ENCODE measurements around the gene CSMD2.

Gene CSMD2

GRCh38 chr1:33586795-33587194 is 578.2 kb downstream of the CSMD2 start:
- H3K9me3 ChIP-seq (ENCODE audit: low read length): no peaks in the 10 kb centered on the region
- H3K36me3 ChIP-seq (ENCODE audit: insufficient read depth, low read length): no peaks in the 10 kb centered on the region
- H3K4me3 ChIP-seq (ENCODE audit: low read length): no peak overlapping the region
- H2AFZ ChIP-seq (ENCODE audit: low read depth, low read length): no peak overlapping the region
- H3K4me1 ChIP-seq (ENCODE audit: insufficient read depth, low read length): no peaks in the 10 kb centered on the region
- H3K27me3 ChIP-seq (ENCODE audit: insufficient read depth, low read length): peaks cover 13% of the 10 kb centered on the region

DNA sequence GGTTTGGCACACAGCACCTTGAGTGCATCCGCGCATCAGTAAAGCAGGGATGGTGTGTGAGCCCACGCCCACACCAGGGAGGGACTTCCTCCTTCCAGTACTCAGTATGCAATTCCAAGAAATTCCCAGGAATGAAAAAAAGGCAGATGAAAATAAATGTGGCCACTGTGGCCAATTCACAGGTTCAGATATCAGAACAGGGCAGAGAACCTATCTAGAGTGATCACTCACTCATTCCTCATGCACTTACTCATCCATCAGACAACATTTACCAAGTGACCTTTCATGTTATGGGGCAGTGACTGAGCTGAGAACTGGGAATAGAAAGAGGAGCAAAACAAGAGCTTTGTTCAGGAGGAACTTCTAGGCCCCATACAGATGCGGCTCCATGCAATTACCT is 578.9 kb downstream of the CSMD2 start:
- no peak overlapping the region for H3K4me3 ChIP-seq (ENCODE audit: low read length)
- peaks cover 13% of the 10 kb centered on the region for H3K27me3 ChIP-seq (ENCODE audit: insufficient read depth, low read length)
- no peaks in the 10 kb centered on the region for H3K4me1 ChIP-seq (ENCODE audit: insufficient read depth, low read length)
- H2AFZ ChIP-seq (ENCODE audit: low read depth, low read length): no peak overlapping the region
- H3K9me3 ChIP-seq (ENCODE audit: low read length): no peaks in the 10 kb centered on the region
- H3K36me3 ChIP-seq (ENCODE audit: insufficient read depth, low read length): no peaks in the 10 kb centered on the region

GRCh38 chr1:33583567-33583966 is 581.5 kb downstream of the CSMD2 start:
- no peaks in the 10 kb centered on the region for H3K36me3 ChIP-seq (ENCODE audit: insufficient read depth, low read length)
- no peaks in the 10 kb centered on the region for H3K9me3 ChIP-seq (ENCODE audit: low read length)
- H3K4me3 ChIP-seq (ENCODE audit: low read length): no peak overlapping the region
- peaks cover 13% of the 10 kb centered on the region for H3K27me3 ChIP-seq (ENCODE audit: insufficient read depth, low read length)
- no peak overlapping the region for H2AFZ ChIP-seq (ENCODE audit: low read depth, low read length)
- H3K4me1 ChIP-seq (ENCODE audit: insufficient read depth, low read length): no peaks in the 10 kb centered on the region

DNA sequence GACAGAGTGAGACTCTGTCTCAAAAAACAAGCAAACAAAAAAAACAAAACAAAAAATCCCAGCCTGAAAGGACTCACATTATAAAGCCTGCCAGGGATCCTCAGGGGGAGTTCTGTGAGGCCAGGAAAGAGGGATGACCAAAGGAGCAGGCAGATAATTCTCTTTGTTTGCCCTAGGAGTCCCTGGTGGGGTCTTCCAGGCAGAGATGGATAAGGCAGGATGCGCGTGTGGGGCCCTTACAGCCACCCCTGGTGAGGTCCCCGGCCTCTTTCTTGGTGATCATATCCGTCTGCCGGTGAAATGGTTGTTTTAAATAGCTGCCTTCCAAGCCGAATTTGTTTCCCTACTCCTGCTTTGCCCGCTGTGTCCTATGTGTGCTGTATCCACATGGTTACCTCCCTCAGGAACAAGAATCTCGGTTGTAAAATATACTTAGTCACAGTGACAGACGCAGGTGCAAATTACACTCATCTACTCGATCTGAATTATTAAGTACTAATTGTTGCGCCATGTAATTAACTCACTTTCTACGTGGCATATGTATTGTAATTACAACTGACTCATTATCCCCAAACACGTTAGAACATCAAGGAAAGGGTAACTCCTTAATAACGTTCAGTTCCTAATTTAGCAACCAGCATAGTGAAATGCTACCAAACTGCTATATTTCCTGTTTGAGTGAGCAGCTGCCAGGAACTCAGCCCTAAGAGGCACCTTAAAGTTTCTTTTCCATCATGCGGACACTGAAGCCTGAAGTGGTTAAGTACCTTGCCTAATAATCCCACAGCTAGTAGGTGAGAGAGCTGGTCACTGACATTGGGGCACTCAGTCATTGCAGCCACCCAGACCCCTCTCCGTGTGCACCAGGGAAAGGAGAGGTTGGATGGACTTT is 586.2 kb downstream of the CSMD2 start:
- Histone ChIP-seq H3K4me3 (ENCODE audit: low read length) (no peak overlapping the region), H3K4me1 (ENCODE audit: insufficient read depth, low read length) (no peaks in the 10 kb centered on the region), H3K9me3 (ENCODE audit: low read length) (no peaks in the 10 kb centered on the region), H2AFZ (ENCODE audit: low read depth, low read length) (no peak overlapping the region), H3K36me3 (ENCODE audit: insufficient read depth, low read length) (no peaks in the 10 kb centered on the region), H3K27me3 (ENCODE audit: insufficient read depth, low read length) (peaks cover 10% of the 10 kb centered on the region)

DNA sequence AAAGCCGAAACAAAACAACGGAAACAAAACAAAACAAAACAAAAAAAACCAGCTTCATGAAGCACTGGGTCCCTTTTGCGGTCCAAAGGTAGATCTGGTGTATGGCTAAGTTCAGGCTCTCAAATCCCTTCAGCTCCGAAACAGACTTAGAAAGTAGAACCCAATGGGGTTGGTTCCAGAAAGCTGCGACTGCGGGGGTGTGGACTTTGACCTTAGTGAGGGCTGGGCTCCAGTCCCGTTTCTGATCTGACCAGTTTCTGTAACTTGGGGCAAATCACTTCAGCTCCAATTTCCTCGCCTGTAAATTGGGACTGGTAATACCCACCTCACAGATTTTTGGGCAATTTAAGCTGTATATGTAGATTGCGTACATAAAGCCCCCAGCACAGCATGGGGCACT is 587.4 kb downstream of the CSMD2 start:
- Histone ChIP-seq H2AFZ (ENCODE audit: low read depth, low read length) (no peak overlapping the region), H3K9me3 (ENCODE audit: low read length) (no peaks in the 10 kb centered on the region), H3K4me1 (ENCODE audit: insufficient read depth, low read length) (no peaks in the 10 kb centered on the region), H3K27me3 (ENCODE audit: insufficient read depth, low read length) (peaks cover 4% of the 10 kb centered on the region), H3K4me3 (ENCODE audit: low read length) (no peak overlapping the region), H3K36me3 (ENCODE audit: insufficient read depth, low read length) (no peaks in the 10 kb centered on the region)

DNA sequence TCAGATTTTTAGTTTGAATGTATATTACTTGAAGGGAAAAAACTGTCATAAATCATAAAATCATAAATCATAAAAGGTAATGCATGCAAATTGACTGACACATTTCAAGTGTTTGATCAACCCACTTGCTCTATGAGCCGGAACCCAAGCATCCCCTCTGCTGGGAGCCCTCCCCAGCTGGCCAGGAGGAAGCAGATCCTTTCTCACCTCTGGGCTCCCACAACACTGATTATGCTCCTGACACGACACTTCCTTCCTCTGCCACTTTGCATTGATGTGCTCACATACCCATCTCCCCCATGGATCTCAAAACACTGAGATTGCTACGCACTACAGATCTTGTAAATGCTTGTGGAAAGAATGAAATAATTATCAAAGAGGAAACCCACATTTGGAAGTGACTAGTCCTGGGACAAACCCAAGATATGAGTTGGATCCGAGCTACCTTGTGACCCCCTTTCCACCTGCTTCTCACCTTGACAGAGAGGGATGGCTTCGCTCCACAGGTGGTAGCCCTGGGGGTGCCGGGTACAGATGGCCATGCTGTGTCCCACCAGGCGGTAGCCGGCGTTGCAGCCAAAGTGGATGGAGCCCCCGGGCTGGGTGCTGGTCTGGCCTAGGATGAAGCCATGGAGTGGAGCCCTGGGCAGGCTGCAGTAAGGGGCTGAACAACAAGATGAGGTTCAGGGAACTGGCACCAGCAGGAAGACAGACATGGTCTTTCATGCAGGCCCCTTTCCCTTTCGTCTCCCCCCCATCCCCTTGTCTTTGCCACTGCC is 588.0 kb downstream of the CSMD2 start:
- Histone ChIP-seq H3K27me3 (ENCODE audit: insufficient read depth, low read length) (peaks cover 4% of the 10 kb centered on the region), H3K9me3 (ENCODE audit: low read length) (no peaks in the 10 kb centered on the region), H2AFZ (ENCODE audit: low read depth, low read length) (no peak overlapping the region), H3K4me3 (ENCODE audit: low read length) (no peak overlapping the region), H3K36me3 (ENCODE audit: insufficient read depth, low read length) (no peaks in the 10 kb centered on the region), H3K4me1 (ENCODE audit: insufficient read depth, low read length) (no peaks in the 10 kb centered on the region)

GRCh38 chr1:33575324-33575879 is 589.6 kb downstream of the CSMD2 start:
- no peak overlapping the region for H3K4me3 ChIP-seq (ENCODE audit: low read length)
- no peaks in the 10 kb centered on the region for H3K36me3 ChIP-seq (ENCODE audit: insufficient read depth, low read length)
- no peaks in the 10 kb centered on the region for H3K4me1 ChIP-seq (ENCODE audit: insufficient read depth, low read length)
- no peaks in the 10 kb centered on the region for H3K9me3 ChIP-seq (ENCODE audit: low read length)
- no peak overlapping the region for H2AFZ ChIP-seq (ENCODE audit: low read depth, low read length)
- peaks cover 6% of the 10 kb centered on the region for H3K27me3 ChIP-seq (ENCODE audit: insufficient read depth, low read length)

DNA sequence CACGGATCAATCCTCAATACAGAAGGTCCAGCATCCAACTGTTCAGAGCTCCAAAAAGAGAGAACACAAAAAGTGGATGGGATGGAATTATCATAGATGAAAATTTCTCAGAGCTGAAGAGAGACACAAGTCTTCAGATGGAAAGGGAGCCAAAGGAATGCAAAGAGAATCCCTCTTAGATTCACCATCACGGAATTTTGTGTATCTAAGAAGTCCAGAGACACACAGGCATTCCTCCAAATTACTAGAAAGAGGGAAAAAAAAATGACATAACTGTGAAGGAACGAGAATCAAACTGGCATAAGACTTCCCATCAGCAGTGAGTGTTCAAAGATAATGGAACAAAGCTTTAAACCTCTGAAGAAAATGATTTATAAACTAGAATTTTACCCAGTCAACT is 591.4 kb downstream of the CSMD2 start:
- Histone ChIP-seq H3K36me3 (ENCODE audit: insufficient read depth, low read length) (no peaks in the 10 kb centered on the region), H3K4me3 (ENCODE audit: low read length) (no peak overlapping the region), H2AFZ (ENCODE audit: low read depth, low read length) (no peak overlapping the region), H3K27me3 (ENCODE audit: insufficient read depth, low read length) (peaks cover 6% of the 10 kb centered on the region), H3K4me1 (ENCODE audit: insufficient read depth, low read length) (no peaks in the 10 kb centered on the region), H3K9me3 (ENCODE audit: low read length) (no peaks in the 10 kb centered on the region)

- H3K4me1 ChIP-seq (ENCODE audit: insufficient read depth, low read length): no peaks in the 10 kb centered on the region
- H3K27me3 ChIP-seq (ENCODE audit: insufficient read depth, low read length): peaks cover 6% of the 10 kb centered on the region
- H3K9me3 ChIP-seq (ENCODE audit: low read length): no peaks in the 10 kb centered on the region
- H3K4me3 ChIP-seq (ENCODE audit: low read length): no peak overlapping the region
- no peak overlapping the region for H2AFZ ChIP-seq (ENCODE audit: low read depth, low read length)
- H3K36me3 ChIP-seq (ENCODE audit: insufficient read depth, low read length): no peaks in the 10 kb centered on the region
Observed at GRCh38 chr1:33572387-33572786, 592.6 kb downstream of the CSMD2 start.

DNA sequence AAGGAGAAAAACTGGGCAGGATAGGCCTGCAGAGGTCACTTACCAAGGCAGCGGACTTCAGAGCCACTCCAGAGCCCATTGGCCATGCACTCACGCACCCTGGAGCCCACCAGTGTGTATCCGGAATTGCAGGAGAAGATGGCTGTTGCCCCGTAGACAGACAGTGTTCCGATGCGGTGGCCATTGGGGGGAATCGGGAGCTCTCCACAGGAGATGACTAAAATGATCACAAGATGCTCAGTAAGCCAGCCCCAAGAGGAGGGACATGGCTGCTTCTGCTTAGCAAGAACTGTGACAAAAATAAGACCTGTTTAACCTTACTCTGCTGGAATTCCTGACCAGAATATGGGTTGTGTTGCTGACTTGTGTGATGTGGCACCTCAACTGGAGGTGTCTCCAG is 595.7 kb downstream of the CSMD2 start:
- Histone ChIP-seq H3K27me3 (ENCODE audit: insufficient read depth, low read length) (peaks cover 4% of the 10 kb centered on the region), H3K9me3 (ENCODE audit: low read length) (no peaks in the 10 kb centered on the region), H2AFZ (ENCODE audit: low read depth, low read length) (no peak overlapping the region), H3K36me3 (ENCODE audit: insufficient read depth, low read length) (no peaks in the 10 kb centered on the region), H3K4me1 (ENCODE audit: insufficient read depth, low read length) (no peaks in the 10 kb centered on the region), H3K4me3 (ENCODE audit: low read length) (no peak overlapping the region)

DNA sequence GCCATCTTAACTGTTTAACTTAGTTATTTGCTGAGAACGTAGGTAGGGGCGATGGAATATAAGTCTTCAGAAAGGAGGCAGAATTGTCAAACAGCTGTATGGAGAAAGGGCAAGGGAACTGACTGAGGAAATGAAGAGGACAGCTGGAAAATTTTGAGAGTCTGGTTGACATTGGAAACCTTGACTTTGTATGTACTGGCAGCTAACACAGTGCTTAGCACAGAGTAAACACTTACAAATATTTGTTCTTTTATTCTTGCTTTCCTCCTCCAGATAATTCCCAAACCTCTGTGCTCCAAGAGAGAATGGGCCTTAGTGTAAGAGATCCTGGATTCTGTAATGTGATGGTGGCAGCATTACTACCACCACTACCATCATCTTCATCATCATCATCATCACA is 601.3 kb downstream of the CSMD2 start:
- Histone ChIP-seq H3K4me1 (ENCODE audit: insufficient read depth, low read length) (no peaks in the 10 kb centered on the region), H2AFZ (ENCODE audit: low read depth, low read length) (no peak overlapping the region), H3K27me3 (ENCODE audit: insufficient read depth, low read length) (peaks cover 2% of the 10 kb centered on the region), H3K36me3 (ENCODE audit: insufficient read depth, low read length) (no peaks in the 10 kb centered on the region), H3K9me3 (ENCODE audit: low read length) (no peaks in the 10 kb centered on the region), H3K4me3 (ENCODE audit: low read length) (no peak overlapping the region)

- no peak overlapping the region for H3K4me3 ChIP-seq (ENCODE audit: low read length)
- H3K9me3 ChIP-seq (ENCODE audit: low read length): no peaks in the 10 kb centered on the region
- no peak overlapping the region for H2AFZ ChIP-seq (ENCODE audit: low read depth, low read length)
- H3K27me3 ChIP-seq (ENCODE audit: insufficient read depth, low read length): peaks cover 2% of the 10 kb centered on the region
- no peaks in the 10 kb centered on the region for H3K36me3 ChIP-seq (ENCODE audit: insufficient read depth, low read length)
- no peaks in the 10 kb centered on the region for H3K4me1 ChIP-seq (ENCODE audit: insufficient read depth, low read length)
Observed at GRCh38 chr1:33562563-33562962, 602.5 kb downstream of the CSMD2 start.

DNA sequence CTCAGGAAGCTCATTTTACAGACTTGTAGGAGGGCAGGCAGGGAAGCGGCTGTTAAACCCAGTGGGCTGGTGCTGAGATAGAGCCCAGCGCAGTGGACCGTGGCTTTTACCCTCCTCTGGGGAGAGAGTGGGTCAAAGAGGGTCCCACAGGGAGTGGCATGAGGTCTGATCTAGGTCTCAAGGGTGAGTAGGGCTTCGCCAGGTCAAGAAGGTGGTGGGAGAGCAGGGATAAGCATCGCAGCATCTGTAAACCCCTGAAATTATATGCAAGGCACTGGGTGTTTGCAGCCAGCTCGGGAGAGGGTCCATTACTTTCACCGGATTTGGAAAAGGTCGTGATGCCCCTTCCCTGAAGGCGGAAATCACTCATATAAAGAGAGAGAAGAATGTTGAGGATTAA is 603.5 kb downstream of the CSMD2 start:
- no peak overlapping the region for H3K4me3 ChIP-seq (ENCODE audit: low read length)
- H3K27me3 ChIP-seq (ENCODE audit: insufficient read depth, low read length): peaks cover 2% of the 10 kb centered on the region
- no peak overlapping the region for H2AFZ ChIP-seq (ENCODE audit: low read depth, low read length)
- H3K4me1 ChIP-seq (ENCODE audit: insufficient read depth, low read length): no peaks in the 10 kb centered on the region
- H3K9me3 ChIP-seq (ENCODE audit: low read length): no peaks in the 10 kb centered on the region
- no peaks in the 10 kb centered on the region for H3K36me3 ChIP-seq (ENCODE audit: insufficient read depth, low read length)
